Ovary (tissue), 9 donors: ENCODE results near the gene SLC4A5. TPM values are rescaled to one million over a fixed set of nuclear protein-coding genes. Genes with fewer than 3 reads are reported as not detected.

ENCODE experiments used
- DNase-seq, 5 donors: peaks; one replicate each; pipeline ENCODE4 v3.0.0-alpha.2; 2019 to 2020
- H3K27ac ChIP-seq, 2 donors: fragments of 200-600 bp; one replicate each; pipeline versions ENCODE4 v1.5.1 to v1.8.0; 2019 to 2022
- H3K27me3 ChIP-seq: fragments of 200-600 bp; one replicate; pipeline ENCODE4 v1.8.0; 2022
- H3K36me3 ChIP-seq: fragments of 200-600 bp; sonication (generic); one replicate; pipeline ENCODE4 v1.5.1; 2019
- H3K4me1 ChIP-seq: one replicate; pipeline ENCODE4 v1.8.1; 2013; ENCODE audit warnings: mild to moderate bottlenecking, moderate library complexity; ENCODE audit not compliant: insufficient read depth
- H3K4me3 ChIP-seq: fragments of 200-600 bp; sonication (generic); one replicate; pipeline ENCODE4 v1.5.1; 2017
- H3K9me3 ChIP-seq, 2 donors: fragments of 200-600 bp in 1 of 2; sonication (generic) in 1 of 2; one replicate each; pipeline versions ENCODE4 v1.5.1 to v1.8.1; 2013 to 2019; ENCODE audit warnings: mild to moderate bottlenecking in 1 of 2, moderate library complexity in 1 of 2
- EP300 ChIP-seq: sonication (generic); formaldehyde crosslinking; IDR thresholded peaks from one replicate; pipeline ENCODE4 v1.6.1; 2017; ENCODE audit warnings: antibody characterized with exemption
- POLR2A ChIP-seq: fragments of 450-650 bp; IDR thresholded peaks from one replicate; pipeline ENCODE4 v1.6.1; 2017; ENCODE audit warnings: antibody characterized with exemption, mild to moderate bottlenecking, moderate library complexity
- WGBS, 3 donors: extraction: QIAGEN DNeasy Blood & Tissue Kit in 1 of 3; methylation state at CpG; one replicate each; pipeline versions ENCODE4 v1.1.5 to v1.1.7; 2013 to 2017; 5-methylcytosine and 5-hydroxymethylcytosine counted together
- intact Hi-C, 4 donors: fragments of 100-400 bp; cut with DNase I; formaldehyde crosslinking; loops; one replicate each; pipeline versions ENCODE4 v1.11.0 to v1.15.1; 2022 to 2023
- polyA plus RNA-seq, 2 donors: library from polyadenylated mRNA; stranded (reverse); fragments of 200-250 nt in 1 of 2; fragments of 350-450 nt in 1 of 2; fragmentation: Illumina TruSeq in 1 of 2; extraction: RNeasy Lipid Tissue Mini Kit (QIAGEN cat#74804) in 1 of 2; gene quantifications; one replicate each; pipeline ENCODE4 v1.2.3, GENCODE V29; 2013 to 2014
- total RNA-seq, 7 donors: library from RNA; depleted of rRNA in 2 of 7; stranded (reverse); fragments of >200 nt in 2 of 7; fragmentation: NEBNext Ultra II Directional in 3 of 7; extraction: Animal tissue kit (Norgen Biotek cat#: 25700) in 3 of 7; gene quantifications; one replicate each; pipeline versions ENCODE4 v1.1.0 to v1.2.4, GENCODE V29; 2016 to 2023
- TF ChIP-seq, protein P1 (sequence below), 3 donors: fragments of 450-650 bp in 2 of 3; fragments of 200-600 bp in 1 of 3; IDR thresholded peaks; one replicate each; pipeline versions ENCODE4 v1.5.1 to v1.8.0; 2016 to 2022; ENCODE audit warnings: antibody characterized with exemption in 3 of 3, mild to moderate bottlenecking in 1 of 3
- donor health status: DM: no; HTN: no; CAD: no; lungs with moderate emphysema.
- donor health status: DM: no; HTN: no; CAD: no.
- donor health status: Bipolar disorder and iron deficiency.
- donor health status: DM: yes; HTN: yes; CAD: no.
- donor health status: DM: no; HTN: no; CAD: no.
- donor health status: DM: yes; HTN: yes; CAD: no.

Gene SLC4A5
- total and polyA plus RNA-seq, 9 donors: 1.1 to 6.3 (median 2.4) TPM

DNA sequence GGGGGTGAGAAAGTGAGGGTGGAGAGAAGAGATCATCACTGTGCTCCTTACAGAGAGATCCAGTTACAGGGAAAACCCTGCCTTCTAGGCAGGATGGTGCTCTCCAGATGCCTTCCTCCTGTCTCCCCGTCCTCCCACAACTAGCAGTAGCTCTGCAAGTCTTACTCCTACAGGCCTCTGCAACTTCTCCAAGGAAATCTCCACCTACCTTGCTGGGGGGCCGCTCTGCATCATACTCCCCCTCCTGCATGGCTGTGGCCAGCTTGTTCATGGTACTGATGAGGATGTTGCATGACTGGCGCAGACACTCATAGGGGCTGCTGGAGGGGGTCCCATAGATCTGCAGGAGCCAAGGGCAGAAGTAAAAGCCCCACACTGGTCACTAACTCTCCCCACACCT, 22.8 kb upstream of the SLC4A5 start:
- intact Hi-C loops: no loop called here
- Histone ChIP-seq H3K9me3 (no peaks in the 10 kb centered on the region), H3K27ac (no peak overlapping the region), H3K36me3 (no peaks in the 10 kb centered on the region), H3K4me3 (no peak overlapping the region), H3K4me1 (peaks cover 2% of the 10 kb centered on the region), H3K27me3 (no peaks in the 10 kb centered on the region)
- 90 to 96% (median 93%) methylated on average over 3 of the region's 3 CpGs for WGBS, 3 donors
- TF ChIP-seq, protein P1, sequence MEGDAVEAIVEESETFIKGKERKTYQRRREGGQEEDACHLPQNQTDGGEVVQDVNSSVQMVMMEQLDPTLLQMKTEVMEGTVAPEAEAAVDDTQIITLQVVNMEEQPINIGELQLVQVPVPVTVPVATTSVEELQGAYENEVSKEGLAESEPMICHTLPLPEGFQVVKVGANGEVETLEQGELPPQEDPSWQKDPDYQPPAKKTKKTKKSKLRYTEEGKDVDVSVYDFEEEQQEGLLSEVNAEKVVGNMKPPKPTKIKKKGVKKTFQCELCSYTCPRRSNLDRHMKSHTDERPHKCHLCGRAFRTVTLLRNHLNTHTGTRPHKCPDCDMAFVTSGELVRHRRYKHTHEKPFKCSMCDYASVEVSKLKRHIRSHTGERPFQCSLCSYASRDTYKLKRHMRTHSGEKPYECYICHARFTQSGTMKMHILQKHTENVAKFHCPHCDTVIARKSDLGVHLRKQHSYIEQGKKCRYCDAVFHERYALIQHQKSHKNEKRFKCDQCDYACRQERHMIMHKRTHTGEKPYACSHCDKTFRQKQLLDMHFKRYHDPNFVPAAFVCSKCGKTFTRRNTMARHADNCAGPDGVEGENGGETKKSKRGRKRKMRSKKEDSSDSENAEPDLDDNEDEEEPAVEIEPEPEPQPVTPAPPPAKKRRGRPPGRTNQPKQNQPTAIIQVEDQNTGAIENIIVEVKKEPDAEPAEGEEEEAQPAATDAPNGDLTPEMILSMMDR (IDR thresholded peaks at IDR 0.05): no peak
- TF ChIP-seq POLR2A (no peak), EP300 (no peak)
- DNase-seq: no peak

DNA sequence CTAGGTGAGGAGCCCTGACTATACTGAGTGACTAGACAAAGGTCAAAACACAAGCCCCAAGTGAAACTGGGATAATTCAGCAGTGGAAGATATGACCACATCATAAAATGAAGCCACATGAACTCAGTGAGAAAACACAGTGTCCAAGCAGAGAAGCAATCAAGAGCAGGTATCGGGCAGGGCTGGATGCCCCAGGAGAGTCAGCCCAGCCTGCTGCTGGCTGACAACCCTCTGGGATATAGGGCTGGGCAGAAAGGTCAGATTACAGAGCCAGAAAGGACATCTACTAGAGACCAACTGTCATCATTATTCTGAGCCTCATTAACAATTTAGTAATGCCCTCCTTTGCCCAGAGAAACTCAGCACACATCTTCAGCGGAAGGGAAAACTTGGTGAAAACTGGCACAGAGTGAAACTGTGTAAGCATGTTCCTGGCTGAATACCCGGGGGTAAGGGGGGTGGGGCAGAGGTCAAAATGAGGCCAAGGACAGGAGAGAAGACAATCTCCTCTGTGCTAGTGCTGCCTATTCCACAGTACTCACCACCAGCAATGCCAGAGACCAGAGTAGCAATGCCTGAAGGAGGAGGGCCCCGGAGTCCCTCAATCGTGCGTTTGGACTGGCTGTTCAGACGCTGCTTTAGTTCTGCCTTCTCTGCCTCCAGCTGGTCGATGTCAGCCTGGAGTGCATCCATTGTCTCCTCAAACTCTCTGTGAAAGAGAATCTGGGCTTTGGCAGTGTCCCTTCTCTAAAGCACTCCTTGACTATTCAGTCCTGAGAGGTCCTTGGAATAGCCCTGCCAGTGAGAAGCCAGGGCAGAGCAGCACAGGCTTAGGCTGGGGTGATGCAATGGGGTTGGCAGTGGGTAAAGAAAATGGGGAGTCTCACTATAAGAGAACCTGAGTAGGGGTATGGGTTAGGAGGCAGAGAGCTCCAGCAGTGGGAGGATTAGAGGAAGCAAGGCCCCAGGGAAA, 21.6 kb upstream of the SLC4A5 start:
- 41 to 46% (median 44%) methylated on average over 8 of the region's 8 CpGs for WGBS, 3 donors
- DNase-seq: peak in 1 of 5 donors; percentile 55
- H3K36me3 ChIP-seq: no peaks in the 10 kb centered on the region
- no peak overlapping the region for H3K4me3 ChIP-seq
- peaks cover 2% of the 10 kb centered on the region for H3K4me1 ChIP-seq
- no peak for TF ChIP-seq EP300
- TF ChIP-seq, protein P1 (IDR thresholded peaks at IDR 0.05): no peak
- TF ChIP-seq POLR2A: no peak
- H3K27me3 ChIP-seq: no peaks in the 10 kb centered on the region
- intact Hi-C loops: no loop called here
- H3K9me3 ChIP-seq: no peaks in the 10 kb centered on the region
- no peak overlapping the region for H3K27ac ChIP-seq

DNA sequence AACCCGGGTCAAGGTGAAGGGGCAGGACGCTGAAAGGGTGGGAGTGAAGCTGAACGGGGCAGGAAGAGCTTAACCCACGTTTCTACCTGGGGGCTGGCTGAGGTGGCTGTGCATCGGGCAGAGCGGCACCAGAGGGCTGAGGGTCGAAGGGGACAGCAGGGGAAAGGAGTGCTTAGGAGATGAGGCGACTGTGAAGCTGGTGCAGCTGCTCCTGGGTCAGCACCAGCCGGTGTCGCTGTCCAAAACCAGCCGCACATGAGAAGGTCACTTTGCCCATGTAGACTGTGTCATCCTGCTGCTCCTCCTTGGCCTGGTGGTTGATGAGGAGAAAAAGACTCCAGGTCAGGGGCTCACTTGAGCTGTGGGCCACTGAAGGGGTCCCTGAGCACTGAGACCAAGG, 18.1 kb upstream of the SLC4A5 start:
- no peak for DNase-seq
- WGBS, 3 donors: 67 to 71% (median 67%) methylated on average over 11 of the region's 11 CpGs
- Histone ChIP-seq H3K27me3 (no peaks in the 10 kb centered on the region), H3K36me3 (no peaks in the 10 kb centered on the region), H3K27ac (no peak overlapping the region), H3K9me3 (no peaks in the 10 kb centered on the region), H3K4me1 (peaks cover 2% of the 10 kb centered on the region), H3K4me3 (no peak overlapping the region)
- TF ChIP-seq EP300 (no peak), POLR2A (no peak)
- TF ChIP-seq, protein P1 (IDR thresholded peaks at IDR 0.05): no peak
- intact Hi-C loops: no loop called here

DNA sequence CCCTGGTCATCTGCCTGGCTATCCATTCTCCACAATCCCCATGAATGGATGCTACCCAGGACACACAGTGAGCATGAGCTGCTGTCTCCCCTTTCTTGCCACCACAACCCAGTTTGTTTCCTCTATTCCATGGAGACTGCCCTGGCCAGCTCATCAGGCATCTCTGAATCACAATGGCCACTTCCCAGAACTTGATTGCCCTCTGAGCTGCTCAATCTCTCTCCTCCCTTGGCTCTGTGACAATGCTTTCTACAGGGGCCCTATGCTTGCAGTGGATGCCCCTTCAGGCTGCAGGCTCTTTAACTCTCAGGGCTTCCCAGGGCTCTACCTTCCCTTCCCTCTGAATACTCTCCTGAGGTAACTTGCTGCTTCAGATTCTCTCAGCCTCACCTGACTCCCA, 14.4 kb upstream of the SLC4A5 start:
- no peaks in the 10 kb centered on the region for H3K9me3 ChIP-seq
- no peak overlapping the region for H3K27ac ChIP-seq
- H3K36me3 ChIP-seq: no peaks in the 10 kb centered on the region
- no peak overlapping the region for H3K4me3 ChIP-seq
- no peaks in the 10 kb centered on the region for H3K4me1 ChIP-seq
- DNase-seq: no peak
- H3K27me3 ChIP-seq: no peaks in the 10 kb centered on the region
- intact Hi-C loops: no loop called here
- TF ChIP-seq POLR2A (no peak), EP300 (no peak)
- TF ChIP-seq, protein P1 (IDR thresholded peaks at IDR 0.05): no peak
